Stimulated activated naive CD8-positive, alpha-beta T cell treated with anti-CD3 and anti-CD28 coated beads, Interleukin-15, Interleukin-2, amounts not matched to agents 100 U/mL and 50 U/mL, for 24 hours (primary cell): ENCODE measurements around the gene MILR1.

Source experiments
- ATAC-seq: fragments of 150-1000 bp; cut with Tn5 transposase; one replicate; pipeline ENCODE4 v1.10.0; 2021
- DNase-seq: peaks from one replicate; pipeline ENCODE4 v3.0.0; 2021

Gene MILR1

DNA sequence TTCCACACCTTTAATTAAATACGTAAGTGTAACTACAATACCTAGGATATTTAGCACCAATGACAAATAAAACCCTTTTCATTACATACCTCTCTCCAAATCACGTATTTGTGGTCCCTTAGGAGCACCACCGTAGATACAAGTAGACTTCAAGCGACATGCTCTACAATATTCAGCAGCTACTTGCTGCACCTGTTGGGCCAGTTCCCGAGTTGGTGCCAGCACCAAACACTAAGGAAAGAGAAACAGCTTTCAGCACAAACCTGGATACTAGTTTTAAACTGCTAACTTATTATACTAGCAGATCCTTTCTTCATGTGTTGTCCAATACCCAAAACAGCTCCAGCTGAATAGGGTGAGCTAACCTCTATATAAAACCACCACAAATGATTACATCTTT is 54.4 kb downstream of the MILR1 start:
- DNase-seq (no peak), ATAC-seq (no peak)

DNA sequence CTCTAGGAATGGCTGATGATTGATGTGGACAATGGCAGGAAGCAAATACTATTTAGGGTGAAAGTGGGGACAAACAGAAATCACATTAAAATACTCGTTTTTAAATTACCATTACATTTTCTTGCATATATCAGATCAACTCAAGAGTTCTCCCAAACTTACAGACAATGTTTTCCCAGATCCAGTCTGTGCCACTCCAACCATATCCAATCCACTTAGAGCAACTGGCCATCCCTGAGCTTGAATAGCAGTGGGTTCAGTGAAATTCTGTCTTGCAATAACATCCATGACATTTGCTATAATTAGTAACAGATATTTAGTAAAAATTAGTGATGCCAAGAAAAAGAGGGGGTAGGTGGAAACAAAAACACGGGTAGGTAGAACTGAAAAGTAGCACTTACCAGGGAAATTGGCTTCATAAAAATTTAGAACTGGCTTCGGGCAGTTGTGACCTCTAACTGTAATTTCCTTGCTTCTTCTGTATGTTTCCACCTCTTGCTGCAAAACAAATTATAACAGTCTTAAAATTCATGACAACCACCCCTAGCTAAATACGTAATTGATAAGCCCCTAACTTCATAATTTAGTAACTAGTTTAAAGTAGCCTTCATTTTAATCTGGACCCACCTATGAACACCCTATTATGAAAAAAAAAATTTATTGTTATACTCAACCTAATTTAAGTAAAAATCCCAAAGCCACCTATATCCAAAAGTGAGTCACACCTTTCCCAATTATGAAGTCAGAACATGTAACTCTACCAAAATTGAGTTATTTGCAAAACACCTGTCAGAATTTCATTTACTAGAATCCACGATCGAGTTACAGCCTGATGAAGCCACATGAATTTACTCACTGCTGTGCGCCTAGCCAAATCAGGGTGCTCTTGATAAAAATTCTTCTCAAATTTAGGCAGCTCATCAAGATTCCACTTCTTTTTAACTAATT is 55.2 kb downstream of the MILR1 start:
- DNase-seq = no peak
- ATAC-seq = no peak

DNA sequence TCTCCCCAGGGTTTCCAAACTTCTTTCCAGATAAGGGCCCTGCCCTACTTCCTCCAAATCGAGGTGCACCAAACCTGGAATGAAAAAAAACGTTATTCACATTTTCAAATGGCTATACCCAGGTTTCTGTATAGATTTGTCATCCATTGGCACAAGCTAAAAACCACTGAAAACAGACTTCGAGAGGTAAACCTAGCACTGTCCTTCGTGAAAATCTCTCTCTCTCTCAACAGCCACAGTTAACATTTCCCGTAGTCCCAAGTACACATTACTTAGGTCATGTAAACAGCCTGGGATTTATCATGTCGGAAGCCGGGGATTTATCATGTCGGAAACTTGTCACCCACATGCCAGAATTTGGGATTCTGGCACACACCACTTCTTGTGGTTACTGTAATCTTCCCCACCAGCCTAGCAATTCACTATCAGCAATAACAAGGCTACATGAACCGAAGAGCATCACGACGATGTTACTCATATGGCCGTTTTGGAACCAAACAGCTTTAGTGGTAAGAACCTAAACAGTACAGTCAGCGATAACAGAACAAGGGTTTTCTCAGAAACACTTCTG is 55.9 kb downstream of the MILR1 start:
- ATAC-seq (no peak), DNase-seq (no peak)

DNA sequence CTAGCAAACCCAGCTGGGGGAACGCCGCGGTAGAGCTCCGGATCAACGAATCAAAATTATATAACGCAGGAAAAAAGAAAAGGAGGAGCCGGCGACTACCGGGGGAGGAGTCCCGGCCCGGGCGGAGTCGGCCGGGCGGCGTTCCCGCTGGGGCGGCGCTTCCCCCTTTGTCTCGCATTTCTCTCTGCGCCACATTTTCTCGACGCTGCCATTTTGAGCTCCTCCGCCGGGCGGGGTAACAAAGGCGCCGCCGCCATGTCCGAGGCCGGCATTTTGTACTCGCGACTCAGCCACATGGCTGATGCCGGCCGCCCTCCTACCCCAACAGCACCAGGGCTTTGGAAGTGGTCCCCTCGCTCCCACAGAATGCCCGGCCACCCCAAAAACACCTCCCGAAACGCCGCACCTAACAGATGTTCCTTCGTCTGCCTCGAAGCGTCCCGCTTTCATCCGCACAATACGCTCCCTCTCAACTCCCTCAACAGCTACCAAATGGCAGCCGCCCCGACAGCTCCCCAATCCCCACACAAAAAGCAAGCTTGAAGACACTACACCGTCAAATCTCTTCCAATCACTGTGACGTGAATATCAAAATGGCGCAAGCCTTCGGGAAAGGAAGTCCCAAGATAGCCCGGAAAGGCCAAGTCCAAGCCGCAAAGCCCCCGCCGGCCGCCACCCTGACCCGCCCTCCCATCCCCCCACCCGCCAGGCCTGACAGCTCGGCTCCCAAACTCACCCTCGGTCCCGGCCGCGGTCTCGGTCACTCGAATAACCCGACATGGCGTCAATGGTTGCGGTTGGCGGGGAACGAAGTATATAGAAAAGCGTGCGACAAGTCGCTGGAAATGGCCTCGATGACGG is 56.7 kb downstream of the MILR1 start:
- ATAC-seq (peak; percentile 25), DNase-seq (peak; percentile 82)

DNA sequence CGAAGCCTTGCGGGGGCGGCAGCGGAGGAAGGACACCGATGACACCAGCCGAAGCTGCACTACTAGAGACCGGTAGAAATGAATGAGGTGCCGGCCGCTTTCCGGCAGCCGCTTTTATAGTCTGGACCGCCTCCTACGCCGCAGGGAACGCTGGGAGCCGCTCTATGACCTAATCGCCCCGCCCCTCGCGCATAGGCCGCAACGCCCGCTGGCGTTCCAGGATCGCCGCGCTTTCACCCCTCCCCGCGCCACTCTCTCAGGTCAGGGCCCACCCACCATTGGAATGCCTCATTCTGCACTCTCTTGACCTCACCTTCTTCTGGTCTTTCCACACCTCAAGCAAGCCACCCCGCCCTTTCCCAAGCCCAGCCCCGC is 57.3 kb downstream of the MILR1 start, which contains the start of gene DDX5:
Gene DDX5 (minus strand): TSS at position 89 of the 375 bp plus-strand sequence. CDS start 170 bp downstream, outside the sequence.
- DNase-seq = peak; percentile 98
- ATAC-seq = no peak

DNA sequence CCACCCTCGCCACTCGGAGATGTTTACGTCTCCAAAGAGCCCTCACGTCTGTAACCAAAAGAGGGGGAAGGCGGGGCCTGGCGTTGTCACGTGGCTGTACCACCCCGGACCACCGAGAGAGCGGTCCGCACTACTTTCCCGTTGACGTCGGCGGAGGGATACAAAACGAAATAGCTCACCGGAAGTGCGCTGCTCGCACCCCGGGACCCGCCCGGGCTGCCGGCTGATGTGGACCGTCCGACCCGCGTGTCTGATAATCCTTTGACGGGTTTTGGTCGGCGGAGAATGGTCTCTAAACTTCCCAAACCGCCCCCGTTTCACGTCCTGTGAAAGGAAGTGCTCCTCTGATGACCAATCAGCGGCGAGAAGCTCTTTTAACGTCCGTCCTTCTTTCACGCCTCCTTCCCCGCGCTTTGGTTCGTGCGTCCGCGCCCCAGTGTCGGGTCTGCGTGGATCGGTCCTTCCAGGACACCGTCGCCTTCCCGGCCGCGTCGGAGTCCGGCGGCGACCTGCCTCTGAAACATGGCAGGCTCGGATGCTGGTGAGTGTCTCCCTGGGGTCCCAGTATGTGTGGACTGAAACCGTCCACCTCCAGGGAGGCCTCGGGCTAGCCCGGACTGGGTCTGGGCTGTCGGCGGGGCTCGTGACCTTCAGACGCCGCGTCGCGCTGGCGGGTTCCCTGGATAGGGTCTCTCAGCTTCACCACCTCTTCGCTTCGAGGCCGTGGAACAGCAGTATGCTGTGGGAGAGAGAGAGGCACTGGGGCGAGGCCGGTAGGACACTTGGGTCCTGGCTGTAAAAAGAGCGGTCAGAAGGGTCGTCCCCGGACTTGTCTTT is 57.9 kb downstream of the MILR1 start, which contains the start of gene CEP95:
Gene CEP95 (plus strand): TSS at position 402 of the 837 bp plus-strand sequence. CDS start 121 bp downstream, at position 523.
- ATAC-seq (peak; percentile 77), DNase-seq (peak; percentile 96)

DNA sequence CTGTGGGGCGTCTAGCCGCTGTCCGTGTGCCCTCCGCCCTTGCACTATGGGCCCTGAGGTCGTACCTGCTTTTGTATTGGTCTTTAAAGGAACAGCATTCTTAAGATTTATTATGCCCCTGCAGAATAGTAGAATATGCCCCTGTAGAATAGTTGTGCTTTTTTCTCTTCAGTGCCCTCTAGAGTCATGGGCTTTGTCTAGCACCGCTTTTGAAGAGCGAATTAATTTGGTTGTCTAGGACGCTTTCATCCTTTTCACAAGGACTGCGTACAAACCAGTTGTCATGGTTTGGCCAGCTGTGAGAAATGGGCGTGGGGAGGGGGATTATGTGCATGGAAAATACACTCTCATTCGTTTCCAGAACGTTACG is 58.5 kb downstream of the MILR1 start:
- peak; percentile 38 for DNase-seq
- ATAC-seq = peak; percentile 37

DNA sequence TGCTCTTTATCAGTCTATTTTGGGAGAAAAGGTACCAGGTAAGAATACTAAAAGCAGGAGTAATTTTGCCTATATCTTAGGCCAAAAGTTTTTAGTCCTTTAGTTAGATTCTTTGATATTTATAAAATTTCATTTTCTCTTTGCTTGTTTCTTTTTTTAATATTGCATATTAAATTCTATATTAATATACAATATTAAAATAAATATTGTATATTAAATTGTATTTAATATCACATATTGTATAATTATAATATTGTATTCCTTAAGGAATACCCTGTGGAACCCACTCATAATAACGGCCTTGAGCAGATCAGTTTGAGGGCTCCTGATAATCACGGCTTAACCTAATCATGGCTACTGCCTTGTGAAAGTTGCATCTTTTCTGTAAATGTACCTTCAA is 59.8 kb downstream of the MILR1 start:
- DNase-seq (no peak), ATAC-seq (no peak)

DNA sequence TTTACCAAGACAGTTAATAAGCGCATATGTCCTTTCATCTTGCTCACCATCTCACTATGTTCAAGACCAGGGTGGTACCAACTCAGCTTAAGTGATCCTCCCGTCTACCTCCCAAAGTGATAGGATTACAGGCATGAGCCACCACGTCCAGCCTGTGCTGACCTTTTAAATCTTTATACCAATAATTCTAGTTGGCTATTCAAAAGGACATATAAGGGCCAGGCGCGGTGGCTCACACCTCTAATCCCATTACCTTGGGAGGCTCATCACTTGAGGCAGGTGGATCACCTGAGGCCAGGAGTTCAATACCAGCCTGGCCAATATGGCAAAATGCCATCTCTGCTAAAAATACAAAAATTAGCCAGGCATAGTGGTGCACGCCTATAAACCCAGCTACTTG is 60.3 kb downstream of the MILR1 start:
- no peak for DNase-seq
- no peak for ATAC-seq

DNA sequence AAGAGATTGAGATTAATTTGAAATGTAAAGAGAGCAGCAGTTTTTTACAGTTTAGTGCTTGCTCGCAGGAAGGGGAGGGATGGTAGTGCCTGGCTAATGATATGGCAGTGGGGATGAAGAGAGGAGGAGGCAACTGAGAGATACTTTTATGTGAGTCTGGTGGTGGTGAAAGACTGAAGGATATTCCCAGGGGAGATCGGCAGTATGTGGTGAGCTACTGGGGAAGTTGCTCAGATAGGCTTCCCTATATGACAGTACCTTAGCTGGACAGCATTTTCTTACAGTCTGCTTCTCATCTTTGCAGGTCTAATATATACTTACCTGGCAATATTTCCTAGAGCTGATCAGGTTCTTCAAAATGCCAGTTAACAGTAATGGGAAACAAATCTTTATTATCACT is 66.5 kb downstream of the MILR1 start:
- no peak for ATAC-seq

DNA sequence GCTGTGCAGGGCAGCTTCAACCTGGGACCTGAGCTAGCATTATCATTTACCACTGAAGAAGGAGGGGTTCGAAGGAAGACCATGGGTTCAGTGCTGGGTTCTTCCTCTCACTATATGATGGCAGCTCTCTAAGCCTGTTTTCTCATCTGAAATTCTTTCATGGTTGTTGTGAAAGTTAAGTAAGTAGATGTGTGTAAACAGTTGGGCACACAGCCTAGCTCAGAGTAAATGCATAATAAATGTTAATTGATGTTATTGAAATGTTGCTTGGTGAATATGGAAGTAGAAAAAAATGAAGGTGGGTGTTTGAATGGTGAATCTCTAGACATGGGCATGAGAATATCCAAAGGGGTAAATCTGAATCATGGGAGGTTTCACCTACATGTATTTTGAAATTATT is 66.9 kb downstream of the MILR1 start:
- ATAC-seq (no peak), DNase-seq (no peak)

More for the DNA sequence above, 66.5 kb downstream of the MILR1 start:
- DNase-seq = no peak
